HG03565 (cell line): Measurements from ENCODE around the gene FOXI3.

Experiments used
- ATAC-seq: cut with Tn5 transposase; IDR thresholded peaks from one replicate; pipeline ENCODE4 v1.9.1; 2021; ENCODE audit warnings: mild to moderate bottlenecking, moderate library complexity; ENCODE audit not compliant: unreplicated experiment

The FOXI3 gene

DNA sequence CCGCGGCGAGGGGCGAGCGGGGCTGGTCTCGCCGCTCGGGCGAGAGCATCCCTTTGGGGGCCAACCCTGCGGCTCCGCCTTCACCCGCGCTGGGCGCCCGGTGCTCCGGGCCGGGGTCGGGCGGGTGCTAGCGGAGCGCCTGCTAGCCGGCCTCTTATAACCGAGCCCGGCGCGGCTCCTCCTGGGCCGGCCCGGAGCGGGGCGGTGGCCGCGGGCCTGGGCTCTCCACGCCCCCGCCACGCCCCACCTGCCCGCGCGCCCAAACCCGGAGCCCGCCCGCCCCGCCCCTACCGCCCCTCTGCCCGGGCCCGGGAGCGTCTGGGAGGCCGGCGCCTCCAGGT is at the start of gene FOXI3:
TSS of gene FOXI3 (minus strand) at position 129 of the 341 bp plus-strand sequence. CDS start 158 bp downstream, outside the sequence.
- no peak for ATAC-seq

DNA sequence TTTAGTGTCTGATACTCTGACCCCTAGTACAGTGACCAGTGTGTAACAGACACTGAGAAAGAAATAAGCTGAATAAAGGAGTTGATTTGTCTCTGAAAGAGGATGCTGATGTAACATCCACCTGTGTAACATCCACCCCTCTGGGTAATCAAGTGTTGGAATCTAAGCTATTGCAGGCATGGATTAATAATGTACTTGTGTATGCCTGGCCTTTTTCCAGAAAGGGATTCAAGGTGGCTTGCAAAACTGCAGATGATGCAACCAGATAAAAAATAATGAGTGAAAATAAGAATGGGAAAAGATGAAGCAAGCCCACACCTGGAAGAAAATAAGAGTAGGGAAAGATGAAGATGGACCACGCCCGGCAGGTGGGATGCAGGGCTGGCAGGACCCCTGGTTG is 48.2 kb upstream of the FOXI3 start:
- ATAC-seq, result no peak

DNA sequence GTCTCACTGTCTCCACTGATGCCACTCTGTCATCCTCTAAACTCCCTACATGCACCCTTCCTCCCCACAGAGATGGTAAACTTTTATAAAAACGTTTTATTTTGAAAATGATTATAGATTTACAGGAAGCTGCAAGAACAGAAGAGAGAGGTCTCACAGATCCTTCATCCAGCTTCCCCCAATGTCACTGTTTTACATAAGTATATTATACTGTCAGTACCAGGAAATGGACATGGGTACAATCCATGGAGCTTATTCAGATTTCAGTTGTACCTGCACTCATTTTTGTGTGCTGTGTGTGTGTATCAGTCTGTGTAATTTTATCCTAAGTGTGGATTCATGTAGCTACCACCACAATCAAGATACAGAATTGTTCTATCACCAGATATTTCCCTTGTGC is 46.7 kb upstream of the FOXI3 start:
- ATAC-seq, result no peak

DNA sequence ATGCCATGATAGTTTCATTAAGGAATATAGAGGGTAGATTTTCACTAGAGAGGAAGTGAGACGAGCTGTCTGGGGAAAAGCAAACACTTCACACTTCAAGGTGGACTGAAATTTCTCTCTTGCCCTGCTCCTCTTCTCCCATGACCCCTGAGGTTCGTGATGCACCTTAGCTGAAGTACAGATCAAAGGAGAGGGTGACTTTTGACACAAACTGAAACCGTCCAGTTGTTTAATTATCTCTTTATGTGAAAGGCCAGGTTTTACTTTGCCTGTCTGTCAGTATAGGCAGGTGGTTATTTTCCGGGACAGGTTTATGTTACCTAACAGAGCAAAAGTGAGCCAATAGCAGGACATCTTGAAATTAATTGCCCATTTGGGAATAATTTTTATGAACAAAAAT is 41.0 kb upstream of the FOXI3 start:
- ATAC-seq, result no peak

DNA sequence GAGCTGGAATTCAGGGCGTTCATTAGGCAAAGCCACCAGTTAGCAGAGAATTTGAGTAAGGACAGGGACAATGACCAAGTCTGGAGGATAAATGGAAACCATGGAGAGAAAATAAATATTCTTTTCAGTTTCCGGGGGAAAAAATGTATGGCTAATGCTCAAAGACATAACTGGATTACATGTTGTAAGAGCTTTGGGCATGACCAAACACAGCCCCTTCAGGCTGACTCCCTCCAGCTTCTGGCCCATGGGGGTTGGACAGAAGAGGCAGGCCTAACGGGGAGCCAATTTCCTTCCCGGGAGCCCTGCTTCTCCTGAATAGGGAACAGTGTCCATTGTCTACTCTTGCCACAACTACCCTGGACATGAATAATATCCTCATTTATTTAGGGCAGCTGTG is 39.5 kb upstream of the FOXI3 start:
- no peak for ATAC-seq

DNA sequence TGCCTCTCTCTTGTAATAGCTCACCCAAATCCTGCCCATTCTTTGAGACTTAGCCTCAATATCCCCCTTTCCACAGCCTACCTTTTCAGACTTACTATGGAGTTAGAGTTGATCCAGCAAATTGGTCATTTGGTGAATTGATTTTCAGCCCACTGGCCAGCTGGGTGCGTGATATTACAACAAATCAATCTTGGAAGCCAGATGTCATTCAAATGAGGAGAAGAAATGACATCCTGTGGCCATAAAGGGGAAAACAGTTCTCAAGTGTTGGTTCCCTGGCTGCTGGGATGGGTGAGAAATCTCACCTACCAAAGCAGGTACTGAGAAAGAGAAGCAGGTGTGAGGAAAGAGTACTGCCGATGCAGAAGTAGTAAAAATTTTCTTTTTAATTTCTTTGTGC is 36.7 kb upstream of the FOXI3 start:
- ATAC-seq, result no peak

DNA sequence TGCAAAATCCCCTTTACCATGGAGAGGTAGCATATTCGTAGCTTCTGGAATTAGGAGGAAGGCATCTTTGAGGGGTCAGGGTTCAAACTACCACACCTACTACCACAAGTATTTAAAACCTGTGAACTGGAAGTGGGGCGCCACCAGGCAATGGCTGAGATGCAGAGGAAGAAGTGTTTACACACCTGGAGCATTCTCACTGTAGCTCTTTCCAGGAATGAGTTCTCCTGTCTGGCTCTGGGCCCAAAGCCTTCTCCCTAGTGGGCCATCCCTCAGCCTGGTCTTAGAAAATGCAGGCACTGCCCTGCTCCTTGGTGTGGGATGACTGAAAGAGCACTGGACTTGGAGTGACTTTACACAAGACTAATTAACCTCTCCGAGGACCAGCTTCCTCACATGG is 30.7 kb upstream of the FOXI3 start:
- ATAC-seq, result no peak

DNA sequence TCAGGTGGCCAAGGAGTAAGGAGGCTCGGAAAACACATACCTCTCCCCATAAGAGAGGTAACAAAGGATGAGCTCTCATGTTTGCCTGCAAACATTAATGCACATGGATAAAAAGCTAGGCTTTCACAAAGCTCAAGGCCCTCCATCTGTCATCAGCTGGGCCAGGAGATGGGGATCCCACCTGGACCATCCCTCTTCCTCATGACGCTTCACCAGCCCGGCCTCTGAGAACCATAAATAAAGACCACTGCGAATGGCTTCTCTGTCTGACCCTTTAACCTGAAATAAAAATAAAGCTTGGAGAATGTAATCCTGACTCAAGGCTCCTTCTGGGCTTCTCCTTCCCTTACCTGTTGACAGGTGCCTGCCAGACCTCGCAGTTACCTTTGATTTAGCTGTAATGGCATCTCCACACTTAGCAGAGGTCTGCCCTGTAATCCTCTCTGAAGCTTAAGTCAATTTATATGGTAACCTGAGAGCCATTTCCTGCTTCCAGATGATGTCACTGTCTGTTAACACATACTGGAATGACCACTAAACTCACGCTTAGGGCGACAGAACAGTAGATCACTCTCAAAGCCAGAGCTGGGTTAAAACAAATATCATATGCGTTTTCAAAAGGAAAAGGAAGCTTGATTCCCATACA is 29.3 kb upstream of the FOXI3 start:
- no peak for ATAC-seq

DNA sequence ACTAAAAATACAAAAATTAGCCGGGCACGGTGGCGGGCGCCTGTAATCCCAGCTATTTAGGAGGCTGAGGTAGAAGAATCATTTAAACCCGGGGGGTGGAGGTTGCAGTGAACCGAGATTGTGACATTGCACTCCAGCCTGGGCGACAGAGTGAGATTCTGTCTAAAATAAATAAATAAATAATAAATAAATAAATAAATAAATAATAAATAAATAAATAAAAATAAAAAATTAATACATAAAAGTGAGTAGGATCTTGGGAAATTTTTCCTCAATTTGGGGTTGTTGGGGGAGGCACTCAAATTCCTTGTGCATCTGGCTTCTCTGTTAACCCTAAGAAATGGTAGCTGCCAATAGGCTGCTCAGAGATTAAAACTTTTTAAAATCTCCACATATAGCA is 20.3 kb upstream of the FOXI3 start:
- no peak for ATAC-seq

DNA sequence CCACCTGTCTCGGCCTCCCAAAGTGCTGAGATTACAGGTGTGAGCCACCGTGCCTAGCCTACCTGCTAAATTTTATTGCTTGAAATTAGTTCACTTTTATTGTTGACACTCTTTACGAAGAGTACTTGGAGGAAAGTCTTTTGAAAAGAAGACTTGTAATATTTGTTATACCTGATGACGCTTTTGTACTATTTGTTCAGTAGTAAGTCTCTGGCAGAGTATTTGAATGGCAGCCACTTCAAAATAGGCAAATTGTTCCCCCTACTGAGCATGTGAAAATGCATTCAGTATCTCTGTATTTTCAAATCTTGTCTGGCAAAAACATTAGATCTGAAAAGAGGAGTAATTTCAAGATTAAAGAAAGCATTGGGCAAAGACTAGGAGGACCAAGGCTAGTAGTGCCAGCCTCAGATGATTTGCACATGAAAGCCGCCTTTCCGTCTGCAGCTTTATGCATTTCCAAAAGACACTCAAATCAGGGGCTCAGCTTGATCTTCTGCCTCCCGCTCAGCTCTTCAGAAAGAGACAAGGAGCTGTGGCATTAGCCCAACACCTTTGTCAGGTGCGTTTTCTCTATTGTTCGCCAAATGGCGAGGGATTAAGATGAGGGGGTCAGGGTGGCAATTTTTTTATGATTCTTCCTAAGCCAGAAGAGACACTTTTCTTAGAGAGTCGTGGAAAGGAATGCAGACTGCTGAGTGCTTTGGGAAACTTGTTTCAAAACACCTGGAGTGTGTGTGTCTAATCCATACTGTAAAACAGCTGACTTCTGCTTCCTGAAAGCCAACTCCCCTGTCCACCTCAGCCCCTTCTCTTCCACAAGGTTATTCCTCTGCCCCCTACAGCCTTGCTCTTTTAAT is 18.8 kb upstream of the FOXI3 start:
- no peak for ATAC-seq

DNA sequence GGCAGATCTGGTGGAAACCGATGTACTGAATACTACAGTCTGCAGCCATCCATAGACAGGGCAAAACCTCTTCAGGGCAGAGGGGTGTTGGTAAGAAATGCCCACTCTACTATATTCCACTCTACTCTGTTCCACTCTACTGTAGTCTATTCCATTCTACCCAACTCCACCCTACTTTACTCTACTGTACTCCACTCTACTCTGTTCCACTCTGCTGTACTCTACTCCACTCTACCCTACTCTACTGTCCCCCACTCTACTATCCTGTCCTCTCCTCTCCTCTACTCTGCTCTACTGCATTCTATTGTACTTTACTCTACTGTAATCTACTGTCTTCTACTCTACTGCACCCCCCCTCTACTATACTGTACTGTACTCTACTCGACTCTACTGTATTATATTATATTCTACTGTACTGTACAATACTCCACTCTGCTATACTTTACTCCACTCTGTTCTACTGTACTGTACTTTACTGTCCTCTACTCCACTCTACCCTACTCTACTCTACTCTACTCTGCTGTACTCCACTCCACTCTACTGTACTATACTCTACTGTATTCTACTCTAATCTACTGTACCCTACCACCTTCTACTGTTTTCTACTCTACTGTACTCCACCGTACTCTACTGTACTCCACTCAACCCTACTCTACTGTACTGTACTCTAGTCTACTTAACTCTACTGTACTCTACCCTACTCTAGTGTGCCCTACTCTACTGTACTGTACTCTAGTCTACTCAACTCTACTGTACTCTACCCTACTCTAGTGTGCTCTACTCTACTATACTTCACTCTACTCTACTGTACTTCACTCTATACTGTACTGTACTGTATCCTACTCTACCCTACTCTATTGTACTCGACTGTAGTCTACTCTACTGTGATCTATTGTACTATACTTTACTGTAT is 17.0 kb upstream of the FOXI3 start:
- no peak for ATAC-seq

DNA sequence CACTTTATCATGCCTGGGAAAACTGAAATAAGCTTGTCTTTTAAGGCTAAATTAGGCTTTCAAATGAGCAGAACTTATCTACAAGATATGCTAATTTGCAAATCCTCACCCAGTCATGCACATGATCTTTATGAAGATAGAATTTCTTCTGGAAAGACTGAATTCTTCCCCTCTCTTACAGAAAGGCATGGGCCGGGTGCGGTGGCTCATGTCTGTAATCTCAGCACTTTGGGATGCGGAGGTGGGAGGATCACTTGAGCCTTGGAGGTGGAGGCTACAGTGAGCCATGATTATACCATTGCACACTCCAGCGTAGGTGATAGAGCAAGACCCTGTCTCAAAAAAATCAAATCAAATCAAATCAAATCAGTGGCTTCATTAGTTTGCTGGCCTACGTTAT is 11.7 kb upstream of the FOXI3 start:
- ATAC-seq, result no peak

DNA sequence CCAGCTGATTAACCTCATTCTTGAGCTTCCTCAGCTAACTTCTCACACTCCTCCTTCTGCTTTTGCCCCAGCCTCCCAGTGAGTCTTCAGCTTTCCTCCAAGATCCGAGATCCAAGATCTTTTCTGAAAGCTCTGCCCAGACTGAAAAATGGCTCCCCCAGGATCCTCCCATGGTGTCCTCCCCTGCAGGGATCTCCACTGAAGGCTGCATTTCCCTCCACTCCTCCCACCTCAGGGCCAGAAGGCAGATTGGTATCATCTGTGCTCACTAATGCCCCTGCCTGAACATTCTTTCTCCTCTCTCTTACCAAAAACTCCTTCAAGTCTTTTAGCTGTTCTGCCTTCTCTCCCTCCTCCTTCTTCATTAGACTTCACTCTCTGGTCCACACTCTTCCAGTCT is 6.1 kb upstream of the FOXI3 start:
- ATAC-seq, result no peak

DNA sequence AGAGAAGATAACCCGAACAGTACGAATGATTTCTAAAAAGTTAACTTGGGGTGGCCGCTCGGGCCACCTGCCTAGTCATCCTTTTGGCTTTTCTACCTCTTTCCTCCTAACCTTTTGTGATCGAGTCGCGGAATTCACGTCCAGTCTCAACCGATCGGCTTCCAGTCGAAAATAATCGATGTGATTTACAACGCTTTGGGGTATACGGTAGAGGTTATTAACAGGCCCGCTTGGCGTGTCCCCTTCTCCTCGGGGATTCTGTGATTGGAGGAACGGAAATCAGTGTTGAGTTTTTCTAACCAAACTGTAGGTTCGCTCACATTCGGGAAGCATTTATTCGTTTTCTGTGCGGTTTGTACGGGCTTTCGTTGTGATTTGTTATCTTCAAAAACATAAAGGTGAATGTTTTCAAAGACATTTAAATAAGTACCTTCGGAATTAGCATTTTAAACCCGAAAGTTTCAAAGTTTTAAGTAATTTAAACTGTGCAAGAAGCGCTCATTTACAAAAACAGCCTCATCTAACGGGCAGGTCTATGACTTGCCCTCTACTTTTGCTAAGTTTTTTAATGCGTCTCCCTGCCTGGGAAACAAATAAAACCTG is 588 bp upstream of the FOXI3 start:
- ATAC-seq, result no peak

DNA sequence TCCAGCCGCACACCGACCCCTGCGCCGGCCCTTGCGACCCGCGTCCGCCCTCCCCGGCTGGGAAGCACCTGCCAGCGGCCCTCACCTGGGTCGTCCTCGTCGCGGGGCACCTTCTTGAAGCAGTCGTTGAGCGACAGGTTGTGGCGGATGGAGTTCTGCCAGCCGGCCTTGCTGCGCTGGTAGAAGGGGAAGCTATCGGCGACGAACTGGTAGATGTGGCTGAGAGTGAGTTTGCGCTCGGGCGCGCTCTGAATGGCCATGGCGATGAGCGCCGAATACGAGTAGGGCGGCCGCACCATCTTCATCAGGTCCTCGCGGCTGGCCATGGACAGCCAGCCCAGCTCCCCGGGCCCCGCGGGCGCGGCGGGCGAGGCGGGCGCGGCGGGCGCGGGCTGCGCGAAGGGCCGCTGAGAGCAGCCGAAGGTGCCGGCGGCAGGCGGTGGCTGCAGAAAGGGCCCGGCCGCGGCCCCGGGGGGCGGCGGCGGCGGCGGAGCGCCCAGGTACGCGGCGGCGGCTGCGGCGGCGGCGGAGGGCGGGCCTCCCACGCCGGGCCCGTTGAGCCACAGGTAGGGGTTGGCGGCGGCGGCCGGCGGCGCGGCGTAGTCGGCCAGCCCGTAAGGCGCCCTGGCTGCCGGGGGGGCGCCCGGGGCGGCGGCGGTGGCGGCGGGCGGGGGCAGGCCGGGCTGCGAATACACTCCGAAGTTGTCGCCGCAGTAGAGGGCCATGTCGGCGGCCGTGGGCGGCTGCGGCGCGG is 505 bp downstream of the FOXI3 start:
- ATAC-seq, result no peak

DNA sequence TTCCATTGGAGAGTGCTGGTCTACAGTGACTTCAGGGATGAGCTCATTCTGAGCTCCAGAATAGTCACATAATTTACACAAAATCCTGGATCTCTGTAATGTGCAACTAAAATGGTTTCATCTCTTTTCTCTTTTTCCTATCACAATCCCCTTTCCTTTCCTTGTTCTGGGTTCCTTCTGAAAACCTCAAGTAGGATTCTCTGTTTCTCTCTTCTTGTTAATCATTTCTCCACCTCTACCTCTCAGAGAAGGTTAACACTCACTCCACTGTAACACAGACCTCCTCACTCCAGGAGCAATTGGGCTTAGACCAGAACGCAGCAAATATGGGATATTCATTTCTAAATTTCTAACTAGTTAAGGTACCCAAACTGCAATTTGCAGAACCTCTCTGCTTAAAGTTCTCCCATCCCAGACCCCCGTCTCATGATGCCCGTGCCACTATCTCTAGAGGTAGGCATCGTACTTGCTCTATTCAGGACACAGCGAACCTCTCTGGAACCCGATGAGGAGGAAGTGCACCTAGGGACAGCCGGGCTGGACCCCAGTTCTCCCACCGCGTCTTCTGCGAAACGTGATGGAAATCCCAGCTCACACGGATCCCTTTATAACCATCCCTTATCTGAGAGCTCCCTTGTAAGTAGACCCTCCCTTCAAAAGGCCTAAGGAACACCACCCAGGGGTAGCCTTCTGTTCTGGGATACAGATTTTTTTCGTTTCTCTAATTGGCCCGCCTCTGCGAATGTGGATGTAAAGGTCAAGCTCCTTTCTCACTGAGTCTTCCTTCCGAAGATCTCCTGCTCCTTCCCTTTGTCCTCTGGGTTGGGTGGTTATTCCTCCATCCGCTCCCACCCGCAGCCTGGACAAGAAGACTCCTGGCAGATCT is 1.3 kb downstream of the FOXI3 start:
- ATAC-seq, result no peak

DNA sequence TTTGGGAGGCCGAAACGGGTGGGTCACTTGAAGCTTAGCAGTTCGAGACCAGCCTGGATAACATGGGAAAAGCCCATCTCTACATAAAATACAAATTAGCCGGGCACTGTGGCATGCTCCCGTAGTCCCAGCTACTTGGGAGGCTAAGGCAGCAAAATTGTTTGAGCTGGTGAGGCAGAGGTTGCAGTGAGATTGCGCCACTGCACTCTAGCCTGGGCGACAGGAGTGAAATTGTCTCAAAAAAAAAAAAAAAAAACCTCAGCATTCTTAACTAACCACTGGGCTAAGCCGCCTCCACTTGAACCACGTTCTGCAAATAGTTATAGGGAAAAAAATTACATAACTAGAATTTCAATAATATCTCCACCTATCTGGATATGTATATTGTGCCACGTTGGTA is 2.3 kb downstream of the FOXI3 start:
- ATAC-seq, result no peak

DNA sequence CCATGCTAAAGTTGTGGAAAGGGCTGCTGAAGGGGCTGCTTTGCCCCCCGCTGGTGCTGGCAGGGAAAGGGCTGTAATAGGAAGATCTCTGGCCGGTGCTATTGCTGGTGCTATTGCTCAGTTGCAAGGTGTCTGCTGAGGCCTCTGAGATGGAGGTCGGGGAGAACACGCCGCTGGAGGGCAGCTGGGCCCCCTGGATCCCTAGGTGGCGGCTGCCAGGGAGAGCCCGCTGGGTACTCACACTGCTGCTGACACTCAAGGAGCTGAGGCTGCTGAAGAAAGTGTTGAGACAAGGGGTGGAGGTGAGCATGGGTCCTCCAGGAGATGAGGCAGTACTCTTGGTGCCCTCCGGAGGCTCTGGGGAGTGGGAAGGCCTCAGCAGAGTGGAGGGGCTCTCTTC is 4.2 kb downstream of the FOXI3 start:
- no peak for ATAC-seq

DNA sequence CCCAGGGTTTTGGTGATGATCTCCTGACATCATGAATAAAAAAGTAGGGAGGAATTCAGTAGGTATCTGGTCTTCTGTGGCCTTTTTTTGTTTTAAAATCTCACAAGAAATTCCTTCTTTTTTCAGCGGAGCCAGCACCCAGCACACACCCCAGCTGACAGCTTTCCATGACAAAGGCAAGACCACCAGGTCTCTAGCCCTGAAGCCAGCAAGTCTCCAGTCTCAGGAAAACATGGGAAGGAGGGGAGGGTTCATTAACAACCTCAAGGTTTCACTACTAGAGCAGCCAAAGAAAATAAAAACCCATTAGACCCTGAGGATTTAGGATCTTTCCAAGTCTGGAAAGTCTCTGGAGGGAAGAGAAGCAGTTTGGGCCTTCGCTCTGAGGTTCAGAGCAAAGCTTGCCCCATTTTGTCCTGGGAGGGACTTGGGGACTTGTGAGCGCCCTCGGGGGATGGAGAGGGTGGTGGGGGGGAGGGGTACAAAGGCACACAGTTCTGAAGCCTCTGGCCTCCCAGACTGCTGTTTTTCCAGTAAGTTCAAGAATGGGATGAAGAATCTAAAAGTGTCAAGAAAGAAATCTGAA is 9.0 kb downstream of the FOXI3 start:
- no peak for ATAC-seq
